ENCODE results near the gene GTF3C5. TPM values are rescaled to one million over a fixed set of nuclear protein-coding genes. Genes with fewer than 3 reads are reported as not detected.
"Not testable (repeated sequence)": the region's sequence is repeated elsewhere in the genome, so short reads cannot be mapped to it uniquely, and the experiment has no call there.

The GTF3C5 gene
- total and polyA plus RNA-seq, 4 donors = 17.8 to 91.6 (median 39.2) TPM

GRCh38 chr9:133032171-133032570 is 1.4 kb downstream of the GTF3C5 start:
- Histone ChIP-seq H3K27ac (ENCODE audit: low read depth in 1 of 2, low read length in 2 of 2) (no peak overlapping the region), H3K9me3 (ENCODE audit: control insufficient read depth, low read length) (no peaks in the 10 kb centered on the region), H3K4me3 (ENCODE audit: low read length in 2 of 2) (no peak overlapping the region), H3K4me1 (ENCODE audit: control insufficient read depth in 1 of 2, insufficient read depth in 2 of 2, low read length in 2 of 2) (peaks cover 2 to 5% of the 10 kb centered on the region in 2 donors), H3K36me3 (ENCODE audit: control insufficient read depth in 1 of 2, insufficient read depth in 2 of 2, low read length in 1 of 2) (no peaks in the 10 kb centered on the region), H3K27me3 (ENCODE audit: control insufficient read depth in 1 of 2, insufficient read depth in 2 of 2, low read length in 1 of 2) (no peaks in the 10 kb centered on the region)
- intact Hi-C loops (cut with DNase I) = loop anchor here in 1 of 2 donors (10.0 kb wide), 2 partner anchors 73 to 113 kb away; no protein-coding TSS in a partner anchor
- ATAC-seq (ENCODE audit: low FRiP score) (no peak), DNase-seq (no peak)
- WGBS, 2 donors = 95% methylated on average over 10 of the region's 10 CpGs

GRCh38 chr9:133035669-133036068 is 4.9 kb downstream of the GTF3C5 start:
- no peaks in the 10 kb centered on the region for H3K9me3 ChIP-seq (ENCODE audit: control insufficient read depth, low read length)
- H3K4me1 ChIP-seq (ENCODE audit: control insufficient read depth in 1 of 2, insufficient read depth in 2 of 2, low read length in 2 of 2) = peaks cover 0 to 5% of the 10 kb centered on the region in 2 donors
- H3K27me3 ChIP-seq (ENCODE audit: control insufficient read depth in 1 of 2, insufficient read depth in 2 of 2, low read length in 1 of 2) = no peaks in the 10 kb centered on the region
- intact Hi-C loops (cut with DNase I) = loop anchor here in 1 of 2 donors (10.0 kb wide), 2 partner anchors 69 to 109 kb away; no protein-coding TSS in a partner anchor
- no peak for DNase-seq
- H3K4me3 ChIP-seq (ENCODE audit: low read length in 2 of 2) = no peak overlapping the region
- no peaks in the 10 kb centered on the region for H3K36me3 ChIP-seq (ENCODE audit: control insufficient read depth in 1 of 2, insufficient read depth in 2 of 2, low read length in 1 of 2)
- WGBS, 2 donors = 91% methylated on average over 6 of the region's 6 CpGs
- ATAC-seq (ENCODE audit: low FRiP score) = no peak
- no peak overlapping the region for H3K27ac ChIP-seq (ENCODE audit: low read depth in 1 of 2, low read length in 2 of 2)

GRCh38 chr9:133037775-133038515 is 7.1 kb downstream of the GTF3C5 start:
- no peaks in the 10 kb centered on the region for H3K9me3 ChIP-seq (ENCODE audit: control insufficient read depth, low read length)
- ATAC-seq (ENCODE audit: low FRiP score) = no peak
- H3K4me1 ChIP-seq (ENCODE audit: control insufficient read depth in 1 of 2, insufficient read depth in 2 of 2, low read length in 2 of 2) = no peaks in the 10 kb centered on the region
- intact Hi-C loops (cut with DNase I) = loop anchor here in 1 of 2 donors (10.0 kb wide), 2 partner anchors 67 to 107 kb away; no protein-coding TSS in a partner anchor
- no peak overlapping the region for H3K4me3 ChIP-seq (ENCODE audit: low read length in 2 of 2)
- no peaks in the 10 kb centered on the region for H3K27me3 ChIP-seq (ENCODE audit: control insufficient read depth in 1 of 2, insufficient read depth in 2 of 2, low read length in 1 of 2)
- WGBS, 2 donors = 93 to 96% methylated on average over 22 to 25 of the region's 25 CpGs
- DNase-seq = peak in 1 of 2 donors; percentile 43
- no peak overlapping the region for H3K27ac ChIP-seq (ENCODE audit: low read depth in 1 of 2, low read length in 2 of 2)
- peaks cover 0 to 5% of the 10 kb centered on the region in 2 donors for H3K36me3 ChIP-seq (ENCODE audit: control insufficient read depth in 1 of 2, insufficient read depth in 2 of 2, low read length in 1 of 2)

GRCh38 chr9:133040892-133041479 is 10.2 kb downstream of the GTF3C5 start:
- intact Hi-C loops (cut with DNase I) = loop anchor here in 1 of 2 donors (5.0 kb wide), 1 partner anchor 106 kb away; no protein-coding TSS in a partner anchor
- not testable (repeated sequence) for H3K4me1 ChIP-seq (ENCODE audit: control insufficient read depth in 1 of 2, insufficient read depth in 2 of 2, low read length in 2 of 2); H3K9me3 ChIP-seq (ENCODE audit: control insufficient read depth, low read length); H3K27ac ChIP-seq (ENCODE audit: low read depth in 1 of 2, low read length in 2 of 2); H3K36me3 ChIP-seq (ENCODE audit: control insufficient read depth in 1 of 2, insufficient read depth in 2 of 2, low read length in 1 of 2); H3K4me3 ChIP-seq (ENCODE audit: low read length in 2 of 2); ATAC-seq (ENCODE audit: low FRiP score); H3K27me3 ChIP-seq (ENCODE audit: control insufficient read depth in 1 of 2, insufficient read depth in 2 of 2, low read length in 1 of 2)
- WGBS, 2 donors = 82 to 83% methylated on average over 12 of the region's 12 CpGs
- DNase-seq = peak in 1 of 2 donors; percentile 76

GRCh38 chr9:133041958-133042357 is 11.2 kb downstream of the GTF3C5 start:
- intact Hi-C loops (cut with DNase I) = loop anchor here in 1 of 2 donors (5.0 kb wide), 1 partner anchor 105 kb away; no protein-coding TSS in a partner anchor
- DNase-seq (no peak), ATAC-seq (ENCODE audit: low FRiP score) (no peak)
- H3K4me1 ChIP-seq (ENCODE audit: control insufficient read depth in 1 of 2, insufficient read depth in 2 of 2, low read length in 2 of 2) = no peaks in the 10 kb centered on the region
- WGBS, 2 donors = 90 to 92% methylated on average over 9 of the region's 9 CpGs
- peaks cover 0 to 10% of the 10 kb centered on the region in 2 donors for H3K36me3 ChIP-seq (ENCODE audit: control insufficient read depth in 1 of 2, insufficient read depth in 2 of 2, low read length in 1 of 2)
- no peak overlapping the region for H3K27ac ChIP-seq (ENCODE audit: low read depth in 1 of 2, low read length in 2 of 2)
- no peak overlapping the region for H3K4me3 ChIP-seq (ENCODE audit: low read length in 2 of 2)
- no peaks in the 10 kb centered on the region for H3K9me3 ChIP-seq (ENCODE audit: control insufficient read depth, low read length)
- no peaks in the 10 kb centered on the region for H3K27me3 ChIP-seq (ENCODE audit: control insufficient read depth in 1 of 2, insufficient read depth in 2 of 2, low read length in 1 of 2)

GRCh38 chr9:133042676-133043075 is 11.9 kb downstream of the GTF3C5 start:
- DNase-seq (no peak), ATAC-seq (ENCODE audit: low FRiP score) (no peak)
- Histone ChIP-seq H3K4me1 (ENCODE audit: control insufficient read depth in 1 of 2, insufficient read depth in 2 of 2, low read length in 2 of 2) (no peaks in the 10 kb centered on the region), H3K4me3 (ENCODE audit: low read length in 2 of 2) (no peak overlapping the region), H3K27ac (ENCODE audit: low read depth in 1 of 2, low read length in 2 of 2) (no peak overlapping the region), H3K36me3 (ENCODE audit: control insufficient read depth in 1 of 2, insufficient read depth in 2 of 2, low read length in 1 of 2) (peaks cover 0 to 10% of the 10 kb centered on the region in 2 donors), H3K27me3 (ENCODE audit: control insufficient read depth in 1 of 2, insufficient read depth in 2 of 2, low read length in 1 of 2) (no peaks in the 10 kb centered on the region), H3K9me3 (ENCODE audit: control insufficient read depth, low read length) (no peaks in the 10 kb centered on the region)
- 77 to 80% methylated on average over 8 of the region's 8 CpGs for WGBS, 2 donors
- intact Hi-C loops (cut with DNase I) = loop anchor here in 1 of 2 donors (5.0 kb wide), 1 partner anchor 105 kb away; no protein-coding TSS in a partner anchor

- H3K4me3 ChIP-seq (ENCODE audit: low read length in 2 of 2) = no peak overlapping the region
- H3K4me1 ChIP-seq (ENCODE audit: control insufficient read depth in 1 of 2, insufficient read depth in 2 of 2, low read length in 2 of 2) = no peaks in the 10 kb centered on the region
- peaks cover 0 to 10% of the 10 kb centered on the region in 2 donors for H3K36me3 ChIP-seq (ENCODE audit: control insufficient read depth in 1 of 2, insufficient read depth in 2 of 2, low read length in 1 of 2)
- no peak for DNase-seq
- no peak for ATAC-seq (ENCODE audit: low FRiP score)
- intact Hi-C loops (cut with DNase I) = loop anchor here in 1 of 2 donors (5.0 kb wide), 1 partner anchor 104 kb away; no protein-coding TSS in a partner anchor
- no peak overlapping the region for H3K27ac ChIP-seq (ENCODE audit: low read depth in 1 of 2, low read length in 2 of 2)
- H3K27me3 ChIP-seq (ENCODE audit: control insufficient read depth in 1 of 2, insufficient read depth in 2 of 2, low read length in 1 of 2) = no peaks in the 10 kb centered on the region
- no peaks in the 10 kb centered on the region for H3K9me3 ChIP-seq (ENCODE audit: control insufficient read depth, low read length)
- WGBS, 2 donors = 93 to 96% methylated on average over 16 of the region's 16 CpGs
These were observed 12.7 kb downstream of the GTF3C5 start for GRCh38 chr9:133043449-133044035.

GRCh38 chr9:133044125-133044524 is 13.3 kb downstream of the GTF3C5 start:
- intact Hi-C loops (cut with DNase I) = loop anchor here in 1 of 2 donors (5.0 kb wide), 1 partner anchor 103 kb away; no protein-coding TSS in a partner anchor
- no peak for ATAC-seq (ENCODE audit: low FRiP score)
- H3K36me3 ChIP-seq (ENCODE audit: control insufficient read depth in 1 of 2, insufficient read depth in 2 of 2, low read length in 1 of 2) = peaks cover 0 to 14% of the 10 kb centered on the region in 2 donors

More at GRCh38 chr9:133044125-133044524, 13.3 kb downstream of the GTF3C5 start:
- 90 to 95% methylated on average over 6 of the region's 6 CpGs for WGBS, 2 donors
- no peaks in the 10 kb centered on the region for H3K9me3 ChIP-seq (ENCODE audit: control insufficient read depth, low read length)
- H3K27ac ChIP-seq (ENCODE audit: low read depth in 1 of 2, low read length in 2 of 2) = no peak overlapping the region
- no peaks in the 10 kb centered on the region for H3K27me3 ChIP-seq (ENCODE audit: control insufficient read depth in 1 of 2, insufficient read depth in 2 of 2, low read length in 1 of 2)
- H3K4me3 ChIP-seq (ENCODE audit: low read length in 2 of 2) = no peak overlapping the region
- DNase-seq = no peak
- no peaks in the 10 kb centered on the region for H3K4me1 ChIP-seq (ENCODE audit: control insufficient read depth in 1 of 2, insufficient read depth in 2 of 2, low read length in 2 of 2)
